RWPE2 (cell line): Measurements from ENCODE around the gene NSUN2.

ENCODE experiments used
- ATAC-seq: fragments of 200-7000 bp; cut with Tn5 transposase; 3 replicates; pipeline ENCODE4 v1.9.1; 2021; ENCODE audit warnings: low read depth
- DNase-seq: peaks from one replicate; pipeline ENCODE4 v3.0.0-alpha.2; 2020; ENCODE audit warnings: low spot score
- H3K27ac ChIP-seq: fragments of 450-650 bp; 2 replicates; pipeline ENCODE4 v1.5.1; 2017; ENCODE audit warnings: mild to moderate bottlenecking; ENCODE audit not compliant: poor library complexity, severe bottlenecking
- H3K27me3 ChIP-seq: fragments of 250-450 bp; sonication (Bioruptor Pico); 2 replicates; pipeline ENCODE4 v1.5.1; 2021; ENCODE audit warnings: mild to moderate bottlenecking, moderate library complexity; ENCODE audit not compliant: insufficient read depth, poor library complexity, severe bottlenecking
- H3K36me3 ChIP-seq: fragments of 250-450 bp; sonication (Bioruptor Pico); 2 replicates; pipeline ENCODE4 v1.5.1; 2020; ENCODE audit warnings: low read depth, mild to moderate bottlenecking, moderate library complexity
- H3K4me1 ChIP-seq: fragments of 250-450 bp; sonication (Bioruptor Pico); 2 replicates; pipeline ENCODE4 v1.5.1; 2021; ENCODE audit warnings: mild to moderate bottlenecking, moderate library complexity; ENCODE audit not compliant: insufficient read depth, poor library complexity, severe bottlenecking
- H3K4me3 ChIP-seq: fragments of 250-450 bp; sonication (Bioruptor Pico); 2 replicates; pipeline ENCODE4 v1.5.1; 2021; ENCODE audit warnings: mild to moderate bottlenecking, moderate library complexity; ENCODE audit not compliant: severe bottlenecking
- H3K9me3 ChIP-seq: fragments of 250-450 bp; sonication (Bioruptor Pico); 2 replicates; pipeline ENCODE4 v1.5.1; 2021; ENCODE audit warnings: mild to moderate bottlenecking, moderate library complexity; ENCODE audit not compliant: severe bottlenecking
- TF ChIP-seq, protein P1 (sequence below): fragments of 450-650 bp; IDR thresholded peaks from one replicate; pipeline ENCODE4 v1.5.1; 2017; ENCODE audit warnings: mild to moderate bottlenecking, moderate library complexity; ENCODE audit not compliant: poor library complexity, severe bottlenecking

Gene NSUN2

GRCh38 chr5:6659941-6660684, 27.3 kb upstream of the NSUN2 start:
- Histone ChIP-seq H3K4me1 (no peaks in the 10 kb centered on the region), H3K27ac (no peak overlapping the region), H3K27me3 (no peaks in the 10 kb centered on the region), H3K36me3 (peaks cover 32% of the 10 kb centered on the region), H3K9me3 (no peaks in the 10 kb centered on the region), H3K4me3 (no peak overlapping the region)
- ATAC-seq (no peak; the same call in 2 of the 3 replicates), DNase-seq (no peak)
- TF ChIP-seq, protein P1, sequence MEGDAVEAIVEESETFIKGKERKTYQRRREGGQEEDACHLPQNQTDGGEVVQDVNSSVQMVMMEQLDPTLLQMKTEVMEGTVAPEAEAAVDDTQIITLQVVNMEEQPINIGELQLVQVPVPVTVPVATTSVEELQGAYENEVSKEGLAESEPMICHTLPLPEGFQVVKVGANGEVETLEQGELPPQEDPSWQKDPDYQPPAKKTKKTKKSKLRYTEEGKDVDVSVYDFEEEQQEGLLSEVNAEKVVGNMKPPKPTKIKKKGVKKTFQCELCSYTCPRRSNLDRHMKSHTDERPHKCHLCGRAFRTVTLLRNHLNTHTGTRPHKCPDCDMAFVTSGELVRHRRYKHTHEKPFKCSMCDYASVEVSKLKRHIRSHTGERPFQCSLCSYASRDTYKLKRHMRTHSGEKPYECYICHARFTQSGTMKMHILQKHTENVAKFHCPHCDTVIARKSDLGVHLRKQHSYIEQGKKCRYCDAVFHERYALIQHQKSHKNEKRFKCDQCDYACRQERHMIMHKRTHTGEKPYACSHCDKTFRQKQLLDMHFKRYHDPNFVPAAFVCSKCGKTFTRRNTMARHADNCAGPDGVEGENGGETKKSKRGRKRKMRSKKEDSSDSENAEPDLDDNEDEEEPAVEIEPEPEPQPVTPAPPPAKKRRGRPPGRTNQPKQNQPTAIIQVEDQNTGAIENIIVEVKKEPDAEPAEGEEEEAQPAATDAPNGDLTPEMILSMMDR, result no peak

- Histone ChIP-seq H3K4me3 (no peak overlapping the region), H3K9me3 (no peaks in the 10 kb centered on the region), H3K36me3 (peaks cover 49% of the 10 kb centered on the region), H3K27ac (no peak overlapping the region), H3K4me1 (no peaks in the 10 kb centered on the region), H3K27me3 (no peaks in the 10 kb centered on the region)
- TF ChIP-seq, protein P1, result no peak
- ATAC-seq (no peak), DNase-seq (no peak)
These were observed 23.8 kb upstream of the NSUN2 start for GRCh38 chr5:6656680-6657079.

DNA sequence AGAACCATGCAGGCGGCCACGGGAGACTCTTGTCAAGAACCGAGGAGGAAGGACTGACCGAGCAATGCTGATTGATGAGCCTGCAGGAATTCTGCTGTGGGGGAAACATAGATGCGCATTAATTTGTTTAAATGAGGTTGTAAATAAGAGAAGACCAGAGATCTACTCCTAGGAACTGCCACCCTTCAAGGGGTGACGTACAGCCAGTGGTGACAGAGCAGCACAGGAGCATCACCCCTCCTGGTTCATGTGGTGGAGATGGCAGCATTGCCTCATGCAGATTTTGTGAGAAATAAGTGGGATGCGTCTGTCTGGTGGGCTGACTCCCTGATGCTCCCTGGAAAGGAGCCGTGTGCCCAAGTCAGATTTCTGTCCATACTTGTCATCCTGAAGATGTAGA, 22.6 kb upstream of the NSUN2 start:
- H3K4me1 ChIP-seq, result no peaks in the 10 kb centered on the region
- DNase-seq, result no peak
- no peak overlapping the region for H3K4me3 ChIP-seq
- H3K27ac ChIP-seq, result no peak overlapping the region
- no peaks in the 10 kb centered on the region for H3K27me3 ChIP-seq
- H3K9me3 ChIP-seq, result no peaks in the 10 kb centered on the region
- TF ChIP-seq, protein P1, result no peak
- ATAC-seq, result no peak
- peaks cover 54% of the 10 kb centered on the region for H3K36me3 ChIP-seq

- Histone ChIP-seq H3K4me3 (no peak overlapping the region), H3K36me3 (peaks cover 47% of the 10 kb centered on the region), H3K4me1 (no peaks in the 10 kb centered on the region), H3K27ac (no peak overlapping the region), H3K9me3 (no peaks in the 10 kb centered on the region), H3K27me3 (no peaks in the 10 kb centered on the region)
- DNase-seq, result no peak
- TF ChIP-seq, protein P1, result no peak
- ATAC-seq, result no peak
These were observed 19.2 kb upstream of the NSUN2 start for GRCh38 chr5:6652025-6652424.

DNA sequence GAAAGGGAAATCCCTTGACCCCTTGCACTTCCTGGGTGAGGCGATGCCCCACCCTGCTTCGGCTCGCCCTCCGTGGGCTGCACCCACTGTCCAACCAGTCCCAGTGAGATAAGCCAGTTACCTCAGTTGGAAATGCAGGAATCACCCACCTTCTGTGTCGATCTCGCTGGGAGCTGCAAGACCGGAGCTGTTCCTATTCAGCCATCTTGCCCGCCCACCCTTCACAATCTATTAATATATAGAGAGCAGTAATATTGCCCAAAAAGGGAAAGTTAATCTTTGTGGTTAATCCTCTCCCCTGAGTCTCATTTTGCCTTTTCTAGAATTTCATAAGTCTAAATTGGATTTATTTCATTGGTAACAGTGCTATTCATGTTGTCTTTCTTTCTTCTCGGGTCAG, 16.8 kb upstream of the NSUN2 start:
- H3K4me1 ChIP-seq, result no peaks in the 10 kb centered on the region
- DNase-seq (no peak), ATAC-seq (no peak)
- H3K9me3 ChIP-seq, result no peaks in the 10 kb centered on the region
- no peaks in the 10 kb centered on the region for H3K27me3 ChIP-seq
- peaks cover 39% of the 10 kb centered on the region for H3K36me3 ChIP-seq
- TF ChIP-seq, protein P1, result no peak
- no peak overlapping the region for H3K27ac ChIP-seq
- H3K4me3 ChIP-seq, result no peak overlapping the region
